ENCODE measurements around the gene ATP6V0C.

Gene ATP6V0C

DNA sequence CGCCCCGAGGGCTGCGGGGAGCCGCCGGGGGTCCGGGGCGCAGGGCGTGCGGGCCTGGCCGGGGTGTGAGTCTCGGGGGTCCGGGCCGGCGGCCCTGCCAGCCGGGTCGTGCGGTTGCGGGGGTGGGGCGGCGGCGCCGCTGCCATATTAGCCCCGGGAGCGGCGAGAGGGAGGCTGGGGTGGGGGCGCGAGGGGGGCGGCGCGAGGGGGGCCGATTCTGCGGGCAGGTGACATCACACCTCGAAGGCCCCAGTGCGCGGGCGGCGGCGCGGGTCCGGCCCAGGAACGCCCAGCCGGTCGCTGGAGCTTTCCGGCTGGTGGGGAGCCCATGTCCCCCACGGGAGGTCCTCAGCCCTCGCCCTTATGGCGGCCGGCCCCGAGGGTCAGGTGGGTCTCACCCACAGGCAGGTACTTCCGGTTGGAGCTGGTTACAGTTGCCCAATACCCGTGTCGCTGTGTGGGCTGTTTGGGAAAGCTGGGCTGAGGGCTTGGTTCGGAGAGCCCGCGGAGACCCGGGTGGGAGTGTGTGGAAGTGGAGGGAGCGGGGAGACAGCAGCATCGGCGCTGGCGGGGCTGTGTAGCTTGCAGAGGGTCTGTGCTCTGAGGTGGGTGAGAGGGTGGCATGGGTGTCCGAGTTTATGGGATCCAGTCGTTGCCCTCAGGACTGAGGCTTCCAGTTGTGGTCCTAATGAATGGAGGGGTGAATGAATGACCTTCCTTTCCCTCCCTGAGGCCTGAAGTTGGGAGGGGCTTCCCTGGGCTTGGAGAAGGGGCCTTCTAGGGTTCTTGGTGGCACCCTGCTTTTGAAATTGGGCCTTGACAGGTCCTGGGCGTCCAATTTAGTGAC, 804 bp downstream of the ATP6V0C start:
- Histone ChIP-seq H3K27ac (peak overlapping the region; percentile 92 to 99 (median 98)), H4K20me1 (peaks cover 52 to 73% (median 52%) of the 10 kb centered on the region in 11 experiments), H3K9me3 (replicated peaks in 1 of 11) (no peaks in the 10 kb centered on the region), H3K36me3 (peaks cover 6 to 34% (median 18%) of the 10 kb centered on the region in 11 experiments; a peak in 19 of 22 replicates), H3K9ac (peak overlapping the region; percentile 92 to 100 (median 97)), H3K4me2 (peak overlapping the region; percentile 85 to 100 (median 98)), H3K4me3 (peak overlapping the region; percentile 84 to 99 (median 92)), H3K27me3 (no peaks in the 10 kb centered on the region), H3K4me1 (peaks cover 72 to 84% (median 79%) of the 10 kb centered on the region in 10 experiments)
- TF ChIP-seq Cebpa-rat (IDR thresholded peaks at IDR 0.05): no peak

DNA sequence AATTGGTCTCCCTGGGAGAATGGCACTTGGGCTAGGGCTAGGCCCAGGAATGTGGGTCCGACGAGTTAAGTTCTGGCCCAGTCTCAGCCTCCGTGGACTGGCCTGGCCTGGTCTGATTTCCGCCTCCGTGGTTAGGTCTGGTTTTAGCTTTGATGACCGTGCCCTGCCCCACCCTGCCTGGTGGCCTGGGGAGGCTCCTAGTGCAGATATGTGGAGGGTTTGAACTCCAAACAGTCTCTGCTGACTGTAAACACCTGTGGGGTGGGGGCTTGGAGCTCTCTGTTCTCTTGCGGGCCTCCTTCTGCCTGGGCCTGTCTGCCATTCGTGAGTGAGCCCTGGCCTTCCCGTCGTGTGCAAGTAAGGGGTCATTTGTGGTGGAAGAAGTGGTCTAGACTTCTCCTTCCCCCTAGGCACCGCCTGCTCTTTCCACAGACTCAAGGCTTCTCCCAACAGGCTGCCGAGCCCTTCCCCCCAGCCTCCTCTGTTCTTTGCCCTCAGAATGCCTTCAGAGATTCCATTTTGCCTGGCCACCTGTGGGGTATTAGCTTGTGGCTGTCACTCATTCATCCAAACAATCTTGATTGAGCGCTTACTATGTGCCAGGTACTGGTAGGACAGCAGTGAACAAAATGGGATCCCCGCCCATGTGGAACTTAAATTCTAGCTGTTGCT, 1.6 kb downstream of the ATP6V0C start:
- Histone ChIP-seq H3K4me3 (peak overlapping the region; percentile 84 to 99 (median 92)), H3K9ac (peak overlapping the region; percentile 92 to 100 (median 97)), H3K36me3 (peaks cover 7 to 35% (median 19%) of the 10 kb centered on the region in 11 experiments; a peak in 19 of 22 replicates), H3K4me2 (peak overlapping the region; percentile 85 to 100 (median 98)), H4K20me1 (peaks cover 52 to 69% (median 54%) of the 10 kb centered on the region in 11 experiments), H3K27me3 (no peaks in the 10 kb centered on the region), H3K4me1 (peaks cover 66 to 78% (median 74%) of the 10 kb centered on the region in 10 experiments), H3K9me3 (replicated peaks in 1 of 11) (no peaks in the 10 kb centered on the region), H3K27ac (peak overlapping the region; percentile 92 to 99 (median 98))
- TF ChIP-seq Cebpa-rat (IDR thresholded peaks at IDR 0.05): no peak

DNA sequence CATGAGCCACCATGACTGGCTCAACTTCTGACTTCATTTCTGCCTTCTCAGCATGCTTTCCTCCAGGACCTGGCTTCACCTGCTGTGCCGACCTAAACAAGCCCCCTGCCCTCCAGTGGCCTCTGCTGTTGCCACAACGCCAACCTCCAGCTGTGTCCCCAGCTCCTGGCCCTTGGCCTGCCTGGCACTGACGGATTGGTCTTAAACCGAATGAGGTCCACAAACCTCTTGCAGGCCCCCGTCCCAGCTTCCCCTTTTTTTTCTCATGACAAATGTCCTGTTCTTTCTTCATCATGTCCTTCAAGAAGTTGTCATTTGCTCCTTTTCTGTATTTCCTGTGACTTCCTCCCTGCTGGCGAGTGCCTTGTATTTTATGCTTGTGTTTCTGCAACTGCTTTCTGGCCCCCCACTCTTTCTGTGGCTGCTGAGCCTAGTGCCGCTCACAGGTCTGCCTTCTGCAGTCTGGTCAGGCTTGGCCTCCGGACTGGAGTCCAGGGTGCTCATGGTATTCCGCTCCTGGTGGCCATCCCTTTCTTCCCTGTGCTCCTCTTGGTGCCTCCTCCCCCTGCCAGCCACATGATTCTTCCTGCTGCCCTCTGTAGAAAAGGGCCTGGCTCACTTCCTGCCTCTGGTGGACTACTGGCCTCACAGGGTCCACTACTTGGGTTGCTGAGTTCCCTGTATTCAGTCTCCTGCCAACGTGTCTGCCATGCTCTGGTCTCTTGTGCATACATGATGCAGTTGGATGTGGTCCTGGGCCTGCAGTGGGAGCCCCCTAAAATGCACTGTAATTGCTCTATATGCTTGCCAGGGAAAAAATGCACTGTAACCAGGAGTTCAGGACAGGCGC, 2.9 kb downstream of the ATP6V0C start:
- Histone ChIP-seq H3K27me3 (no peaks in the 10 kb centered on the region), H3K9me3 (replicated peaks in 1 of 11) (no peaks in the 10 kb centered on the region), H3K4me3 (peak overlapping the region in 8 of 10 experiments; percentile 21 to 99 (median 92); a peak in 13 of 20 replicates), H3K27ac (peak overlapping the region in 10 of 11 experiments; percentile 14 to 99 (median 98); a peak in 18 of 22 replicates), H4K20me1 (peaks cover 60 to 79% (median 63%) of the 10 kb centered on the region in 11 experiments), H3K4me1 (peaks cover 66 to 78% (median 72%) of the 10 kb centered on the region in 10 experiments), H3K4me2 (peak overlapping the region; percentile 85 to 100 (median 98)), H3K9ac (peak overlapping the region; percentile 54 to 100 (median 97); a peak in 21 of 22 replicates), H3K36me3 (peaks cover 7 to 35% (median 20%) of the 10 kb centered on the region in 11 experiments; a peak in 19 of 22 replicates)
- no peak for TF ChIP-seq Cebpa-rat (IDR thresholded peaks at IDR 0.05)

DNA sequence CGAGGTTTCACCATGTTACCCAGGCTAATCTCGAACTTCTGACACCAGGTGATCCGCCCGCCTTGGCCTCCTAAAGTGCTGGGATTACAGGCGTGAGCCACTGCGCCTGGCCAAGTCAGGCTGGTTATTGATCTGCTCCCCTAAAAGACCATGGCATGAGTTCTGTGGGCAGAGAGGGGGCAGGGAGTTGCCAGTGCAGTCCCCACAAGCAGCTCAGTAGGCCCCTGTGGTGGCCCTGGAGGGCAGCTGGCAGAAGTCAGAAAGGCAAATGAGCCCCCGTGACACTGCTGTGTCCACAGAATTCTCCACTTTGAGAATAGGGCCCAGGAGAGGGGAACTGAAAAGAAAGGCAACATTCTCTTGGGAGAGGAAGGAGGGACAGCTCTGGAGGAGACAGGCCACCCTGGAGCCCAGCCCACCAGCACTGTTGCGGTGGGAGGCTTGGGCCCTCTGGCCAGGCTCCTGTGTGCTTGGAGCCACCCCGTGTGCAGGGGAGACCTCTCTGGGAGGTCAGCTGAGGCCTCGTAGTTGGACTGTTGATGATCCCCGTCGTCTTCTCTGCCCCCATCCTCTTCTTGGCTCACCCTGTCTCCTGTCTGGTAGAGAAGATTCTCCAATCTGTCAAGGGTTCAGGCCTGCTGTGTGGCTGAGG, 4.3 kb downstream of the ATP6V0C start:
- H3K36me3 ChIP-seq: peaks cover 13 to 47% (median 32%) of the 10 kb centered on the region in 11 experiments
- no peaks in the 10 kb centered on the region for H3K27me3 ChIP-seq
- peak overlapping the region; percentile 10 to 100 (median 98); a peak in 14 of 22 replicates for H3K4me2 ChIP-seq
- peak overlapping the region in 10 of 11 experiments; percentile 5 to 99 (median 80); a peak in 18 of 22 replicates for H3K27ac ChIP-seq
- peak overlapping the region in 3 of 10 experiments; percentile 87 to 99 (median 98); a peak in 6 of 20 replicates for H3K4me3 ChIP-seq
- peak overlapping the region; percentile 54 to 100 (median 97); a peak in 21 of 22 replicates for H3K9ac ChIP-seq
- no peak for TF ChIP-seq Cebpa-rat (IDR thresholded peaks at IDR 0.05)
- no peaks in the 10 kb centered on the region for H3K9me3 ChIP-seq (replicated peaks in 1 of 11)
- peaks cover 60 to 81% (median 64%) of the 10 kb centered on the region in 11 experiments for H4K20me1 ChIP-seq
- peaks cover 51 to 70% (median 66%) of the 10 kb centered on the region in 10 experiments for H3K4me1 ChIP-seq

DNA sequence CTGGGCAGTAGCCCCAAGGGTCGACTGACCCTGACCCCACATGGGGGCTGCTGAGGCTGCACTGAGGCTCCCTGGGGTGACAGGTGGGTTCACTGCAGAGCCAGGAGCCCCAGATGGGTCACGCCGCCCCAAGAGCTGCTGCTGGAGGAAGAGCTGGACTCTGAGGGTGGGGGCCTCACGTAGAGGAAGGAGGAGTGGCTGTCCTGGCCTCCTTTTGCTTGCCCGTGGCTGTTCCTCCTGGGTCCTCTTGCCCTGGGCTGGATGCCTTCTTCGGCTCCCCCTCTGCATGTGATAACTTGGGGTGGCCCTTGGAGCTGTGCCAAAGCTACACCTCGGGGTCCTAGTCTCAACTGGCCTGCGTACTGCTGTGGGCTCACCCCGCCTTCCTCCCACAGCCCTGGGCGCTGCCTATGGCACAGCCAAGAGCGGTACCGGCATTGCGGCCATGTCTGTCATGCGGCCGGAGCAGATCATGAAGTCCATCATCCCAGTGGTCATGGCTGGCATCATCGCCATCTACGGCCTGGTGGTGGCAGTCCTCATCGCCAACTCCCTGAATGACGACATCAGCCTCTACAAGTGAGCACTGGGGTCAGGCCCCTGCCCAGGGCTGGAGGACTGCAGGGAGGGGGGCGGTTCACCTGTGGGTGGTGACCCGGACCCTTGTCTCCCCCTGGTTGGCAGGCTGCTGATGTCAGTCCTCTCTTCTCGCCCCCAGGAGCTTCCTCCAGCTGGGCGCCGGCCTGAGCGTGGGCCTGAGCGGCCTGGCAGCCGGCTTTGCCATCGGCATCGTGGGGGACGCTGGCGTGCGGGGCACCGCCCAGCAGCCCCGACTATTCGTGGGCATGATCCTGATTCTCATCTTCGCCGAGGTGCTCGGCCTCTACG, 5.3 kb downstream of the ATP6V0C start:
- no peak for TF ChIP-seq Cebpa-rat (IDR thresholded peaks at IDR 0.05)
- Histone ChIP-seq H3K4me3 (peak overlapping the region in 4 of 10 experiments; percentile 13 to 99 (median 92); a peak in 6 of 20 replicates), H3K9ac (peak overlapping the region; percentile 54 to 100 (median 97); a peak in 21 of 22 replicates), H4K20me1 (peaks cover 67 to 89% (median 73%) of the 10 kb centered on the region in 11 experiments), H3K4me2 (peak overlapping the region in 10 of 11 experiments; percentile 30 to 100 (median 96); a peak in 19 of 22 replicates), H3K36me3 (peaks cover 23 to 56% (median 42%) of the 10 kb centered on the region in 11 experiments), H3K9me3 (replicated peaks in 1 of 11) (no peaks in the 10 kb centered on the region), H3K27me3 (no peaks in the 10 kb centered on the region), H3K4me1 (peaks cover 48 to 77% (median 62%) of the 10 kb centered on the region in 10 experiments), H3K27ac (peak overlapping the region in 10 of 11 experiments; percentile 34 to 99 (median 80); a peak in 20 of 22 replicates)

DNA sequence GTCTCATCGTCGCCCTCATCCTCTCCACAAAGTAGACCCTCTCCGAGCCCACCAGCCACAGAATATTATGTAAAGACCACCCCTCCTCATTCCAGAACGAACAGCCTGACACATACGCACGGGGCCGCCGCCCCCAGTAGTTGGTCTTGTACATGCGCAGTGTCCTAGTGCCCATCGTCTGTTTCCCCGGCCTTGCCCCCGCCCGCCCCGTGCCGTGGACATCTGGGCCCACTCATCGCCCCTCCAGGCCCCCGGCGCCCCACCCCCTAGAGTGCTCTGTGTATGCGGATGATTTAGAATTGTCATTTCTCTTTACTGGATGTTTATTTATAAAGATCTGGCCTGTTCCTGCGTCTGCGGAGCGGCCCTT, 5.9 kb downstream of the ATP6V0C start:
- Histone ChIP-seq H3K4me2 (peak overlapping the region; percentile 30 to 100 (median 97); a peak in 20 of 22 replicates), H3K27ac (peak overlapping the region in 10 of 11 experiments; percentile 34 to 99 (median 80); a peak in 18 of 22 replicates)

More for the DNA sequence above, 5.9 kb downstream of the ATP6V0C start:
- Histone ChIP-seq H3K9me3 (replicated peaks in 1 of 11) (no peaks in the 10 kb centered on the region), H3K4me1 (peaks cover 47 to 83% (median 62%) of the 10 kb centered on the region in 10 experiments), H3K4me3 (peak overlapping the region in 4 of 10 experiments; percentile 13 to 99 (median 82); a peak in 5 of 20 replicates), H3K27me3 (no peaks in the 10 kb centered on the region), H3K36me3 (peaks cover 30 to 63% (median 49%) of the 10 kb centered on the region in 11 experiments), H4K20me1 (peaks cover 63 to 92% (median 74%) of the 10 kb centered on the region in 11 experiments), H3K9ac (peak overlapping the region; percentile 54 to 100 (median 97); a peak in 20 of 22 replicates)
- no peak for TF ChIP-seq Cebpa-rat (IDR thresholded peaks at IDR 0.05)
